Adrenal gland (tissue), 12 donors: ENCODE results near the gene ANO4. TPM values are rescaled to one million over a fixed set of nuclear protein-coding genes. Genes with fewer than 3 reads are reported as not detected.

Experiments used
- DNase-seq, 7 donors: peaks; one replicate each; pipeline ENCODE4 v3.0.0-alpha.2; 2019 to 2020
- H3K27ac ChIP-seq, 5 donors: fragments of 200-600 bp; sonication (generic) in 4 of 5; 1 replicate in 3 of 5; 2 replicates in 2 of 5; pipeline versions ENCODE4 v1.5.1 to v1.8.0; 2016 to 2020; ENCODE audit warnings: mild to moderate bottlenecking in 1 of 5
- H3K27me3 ChIP-seq: fragments of 200-600 bp; 2 replicates; pipeline ENCODE4 v1.8.0; 2021
- H3K36me3 ChIP-seq, 2 donors: fragments of 200-600 bp; replicated peaks in 1 of 2; 1 replicate in 1 of 2; 2 replicates in 1 of 2; pipeline versions ENCODE4 v1.5.1 to v1.8.0; 2018 to 2022
- H3K4me1 ChIP-seq, 2 donors: fragments of 200-600 bp; replicated peaks in 1 of 2; 1 replicate in 1 of 2; 2 replicates in 1 of 2; pipeline versions ENCODE4 v1.5.1 to v1.8.0; 2018 to 2021
- H3K4me3 ChIP-seq, 4 donors: fragments of 200-600 bp; sonication (generic) in 3 of 4; one replicate each; pipeline ENCODE4 v1.5.1; 2016 to 2018
- H3K9me3 ChIP-seq, 3 donors: fragments of 200-600 bp; sonication (generic) in 1 of 3; replicated peaks in 1 of 3; 1 replicate in 2 of 3; 2 replicates in 1 of 3; pipeline versions ENCODE4 v1.5.1 to v1.8.0; 2016 to 2021
- CTCF ChIP-seq, 6 experiments: fragments of 450-650 bp in 4 of 6; fragments of 200-600 bp in 2 of 6; sonication (generic) in 1 of 6; IDR thresholded peaks; 1 replicate in 5 of 6; 2 replicates in 1 of 6; pipeline versions ENCODE4 v1.5.1 to v1.8.0; 2016 to 2021; ENCODE audit warnings: antibody characterized with exemption in 6 of 6, mild to moderate bottlenecking in 2 of 6, moderate library complexity in 1 of 6
- POLR2A ChIP-seq, 2 donors: fragments of 450-650 bp; IDR thresholded peaks; one replicate each; pipeline ENCODE4 v1.6.1; 2017; ENCODE audit warnings: antibody characterized with exemption in 2 of 2, mild to moderate bottlenecking in 2 of 2, moderate library complexity in 1 of 2
- WGBS, 4 donors: extraction: QIAGEN DNeasy Blood & Tissue Kit in 2 of 4; methylation state at CpG; one replicate each; pipeline versions ENCODE4 v1.1.5 to v1.1.7; 2013 to 2017; 5-methylcytosine and 5-hydroxymethylcytosine counted together
- intact Hi-C, 2 donors: fragments of 100-400 bp; cut with DNase I; formaldehyde crosslinking; loops; one replicate each; pipeline versions ENCODE4 v1.14.1 to v1.15.0; 2022 to 2023
- polyA plus RNA-seq, 3 donors: library from polyadenylated mRNA; stranded (reverse); fragments of 200-250 nt in 2 of 3; fragments of 350-450 nt in 1 of 3; fragmentation: Illumina TruSeq in 1 of 3; extraction: RNeasy Lipid Tissue Mini Kit (QIAGEN cat#74804) in 1 of 3; gene quantifications; one replicate each; pipeline ENCODE4 v1.2.3, GENCODE V29; 2013 to 2014
- total RNA-seq, 9 donors: library from RNA; depleted of rRNA in 4 of 9; stranded (reverse); fragments of >200 nt in 4 of 9; fragments of 120-200 nt in 1 of 9; fragmentation: NEBNext Ultra II Directional in 1 of 9; extraction: Animal tissue kit (Norgen Biotek cat#: 25700) in 1 of 9; gene quantifications; one replicate each; pipeline versions ENCODE4 v1.1.0 to v1.2.4, GENCODE V29; 2013 to 2023
- donor health status: healthy with polysubstance abuse.
- donor health status: Bipolar disorder and iron deficiency.
- donor health status: DM: yes; HTN: yes; CAD: no.
- donor health status: DM: no; HTN: no; CAD: no.
- donor health status: DM: no; HTN: no; CAD: no.
- donor health status: DM: yes; HTN: yes; CAD: no.

ANO4 gene
- total and polyA plus RNA-seq, 12 donors = 5.6 to 37.4 (median 10.2) TPM

DNA sequence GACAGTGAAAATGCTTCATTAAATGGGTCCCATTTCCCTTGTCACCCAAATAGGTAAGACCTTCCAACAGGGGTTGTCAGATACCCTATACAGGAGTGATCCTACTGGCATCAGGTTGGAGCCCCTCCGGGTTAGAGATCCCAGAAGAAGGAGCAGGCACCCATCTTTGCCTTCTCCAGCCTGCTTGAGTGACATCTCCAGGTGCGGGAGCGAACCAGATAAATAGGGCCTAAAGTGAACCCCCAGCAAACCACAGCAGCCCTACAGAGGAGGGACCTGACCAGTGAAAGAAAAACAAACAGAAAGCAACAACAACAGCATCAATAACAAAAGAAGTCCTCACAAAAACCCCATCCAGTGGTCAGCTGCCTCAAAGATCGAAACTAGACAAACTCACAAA, 233.2 kb downstream of the ANO4 start:
- Histone ChIP-seq H3K4me3 (no peak overlapping the region), H3K4me1 (no peaks in the 10 kb centered on the region), H3K9me3 (no peaks in the 10 kb centered on the region), H3K27ac (no peak overlapping the region), H3K36me3 (no peaks in the 10 kb centered on the region), H3K27me3 (no peaks in the 10 kb centered on the region)
- intact Hi-C loops = no loop called here
- TF ChIP-seq CTCF (IDR thresholded peaks at IDR 0.05) = no peak
- TF ChIP-seq POLR2A (IDR thresholded peaks at IDR 0.05) = no peak
- 84 to 98% (median 98%) methylated on average over 4 of the region's 4 CpGs for WGBS, 4 donors
- no peak for DNase-seq

- peaks cover 0 to 10% of the 10 kb centered on the region in 2 donors for H3K4me1 ChIP-seq
Observed at GRCh38 chr12:101038289-101038871, 243.8 kb downstream of the ANO4 start.

DNA sequence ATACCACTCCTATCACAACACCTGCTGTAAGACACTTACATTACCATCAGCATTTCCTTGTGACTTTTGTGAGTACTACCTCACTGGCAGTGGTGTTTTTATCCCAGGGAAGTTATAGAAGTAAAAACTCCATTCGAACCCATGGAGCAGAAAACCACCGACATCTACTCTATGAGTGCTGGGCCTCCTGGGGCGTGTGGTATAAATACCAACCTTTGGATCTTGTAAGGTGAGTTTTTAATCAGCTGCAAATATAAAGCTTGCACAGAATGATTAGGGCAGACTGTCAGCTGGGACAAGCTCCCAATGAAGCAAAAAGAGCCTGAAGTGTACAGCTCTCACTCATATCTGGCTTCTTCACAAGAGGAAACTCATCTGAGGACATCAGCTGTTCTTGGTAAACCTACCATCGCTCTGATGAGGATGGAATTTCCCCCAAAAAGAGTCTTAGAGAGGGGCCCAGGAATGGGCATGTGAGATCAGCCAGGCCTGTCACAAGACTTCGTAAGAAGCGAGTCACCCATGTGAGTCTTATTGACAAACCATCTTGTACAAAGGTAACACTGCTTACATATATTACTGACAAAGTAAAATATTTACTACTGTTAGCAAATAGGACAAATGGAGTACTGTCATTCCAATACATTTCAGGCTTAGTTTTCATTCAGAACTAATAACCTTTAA, 245.4 kb downstream of the ANO4 start:
- no peak overlapping the region for H3K4me3 ChIP-seq
- no peak overlapping the region for H3K27ac ChIP-seq
- WGBS, 4 donors = 92 to 97% (median 95%) methylated on average over 6 of the region's 6 CpGs
- H3K4me1 ChIP-seq = peaks cover 0 to 17% of the 10 kb centered on the region in 2 donors
- DNase-seq = no peak
- H3K27me3 ChIP-seq = no peaks in the 10 kb centered on the region
- H3K9me3 ChIP-seq = no peaks in the 10 kb centered on the region
- no peaks in the 10 kb centered on the region for H3K36me3 ChIP-seq
- intact Hi-C loops = no loop called here
- TF ChIP-seq POLR2A (IDR thresholded peaks at IDR 0.05) (no peak), CTCF (IDR thresholded peaks at IDR 0.05) (no peak)

More at GRCh38 chr12:101038289-101038871, 243.8 kb downstream of the ANO4 start:
- DNase-seq = no peak
- H3K27me3 ChIP-seq = no peaks in the 10 kb centered on the region
- intact Hi-C loops = no loop called here
- H3K27ac ChIP-seq = no peak overlapping the region
- no peaks in the 10 kb centered on the region for H3K9me3 ChIP-seq
- WGBS, 4 donors = 60 to 83% (median 82%) methylated on average over 2 of the region's 2 CpGs
- no peaks in the 10 kb centered on the region for H3K36me3 ChIP-seq
- no peak for TF ChIP-seq POLR2A (IDR thresholded peaks at IDR 0.05)
- no peak overlapping the region for H3K4me3 ChIP-seq

GRCh38 chr12:101040936-101041335, 246.4 kb downstream of the ANO4 start:
- Histone ChIP-seq H3K36me3 (no peaks in the 10 kb centered on the region), H3K9me3 (no peaks in the 10 kb centered on the region), H3K4me3 (no peak overlapping the region), H3K27ac (peak overlapping the region in 2 of 5 donors; percentile 15 to 18), H3K4me1 (peaks cover 0 to 17% of the 10 kb centered on the region in 2 donors), H3K27me3 (no peaks in the 10 kb centered on the region)
- TF ChIP-seq CTCF (IDR thresholded peaks at IDR 0.05) (no peak), POLR2A (IDR thresholded peaks at IDR 0.05) (no peak)
- DNase-seq = no peak
- intact Hi-C loops = no loop called here

DNA sequence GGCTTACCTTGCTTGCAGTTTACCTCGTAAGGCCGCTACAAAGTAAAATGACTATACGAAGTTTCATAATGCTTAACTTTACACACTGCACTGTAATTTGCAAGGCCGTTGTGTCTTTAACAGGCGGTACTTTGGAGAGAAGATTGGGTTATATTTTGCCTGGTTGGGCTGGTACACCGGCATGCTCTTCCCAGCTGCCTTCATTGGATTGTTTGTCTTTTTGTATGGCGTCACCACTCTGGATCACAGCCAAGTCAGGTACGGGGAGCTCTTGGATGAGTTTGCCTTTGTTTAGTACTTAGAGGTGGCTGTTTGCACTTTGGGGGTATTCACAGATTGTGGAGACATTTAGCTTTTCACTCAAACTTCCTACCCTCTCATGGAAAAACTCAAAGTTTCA, 247.6 kb downstream of the ANO4 start:
- WGBS, 4 donors = 83 to 92% (median 85%) methylated on average over 8 of the region's 8 CpGs
- H3K4me3 ChIP-seq = no peak overlapping the region
- H3K4me1 ChIP-seq = peaks cover 0 to 17% of the 10 kb centered on the region in 2 donors
- intact Hi-C loops = no loop called here
- TF ChIP-seq CTCF (IDR thresholded peaks at IDR 0.05) = no peak
- no peak for TF ChIP-seq POLR2A (IDR thresholded peaks at IDR 0.05)
- peak overlapping the region in 2 of 5 donors; percentile 20 to 31 for H3K27ac ChIP-seq
- H3K27me3 ChIP-seq = no peaks in the 10 kb centered on the region
- H3K9me3 ChIP-seq = no peaks in the 10 kb centered on the region
- DNase-seq = no peak
- no peaks in the 10 kb centered on the region for H3K36me3 ChIP-seq
